NT2/D1 (cell line): ENCODE results near the gene CAPN15.

Experiments used
- DNase-seq: peaks from one replicate; pipeline ENCODE4 v3.0.0-alpha.2; 2011; ENCODE audit warnings: low read depth, low spot score
- H3K27me3 ChIP-seq: 2 replicates; pipeline ENCODE4 v1.6.0; 2011; ENCODE audit warnings: mild to moderate bottlenecking; ENCODE audit not compliant: insufficient read length, insufficient read depth
- H3K36me3 ChIP-seq: 2 replicates; pipeline ENCODE4 v1.6.1; 2011; ENCODE audit warnings: mild to moderate bottlenecking, low read length, mixed read lengths; ENCODE audit not compliant: insufficient read depth, insufficient read length
- H3K4me1 ChIP-seq: 2 replicates; pipeline ENCODE4 v1.5.1; 2011; ENCODE audit not compliant: insufficient read depth, insufficient read length
- H3K4me3 ChIP-seq: 2 replicates; pipeline ENCODE4 v1.5.1; 2011; ENCODE audit warnings: low read depth; ENCODE audit not compliant: insufficient read length
- H3K9ac ChIP-seq: 2 replicates; pipeline ENCODE4 v1.6.0; 2011; ENCODE audit warnings: low read depth; ENCODE audit not compliant: insufficient read length
- H3K9me3 ChIP-seq: 2 replicates; pipeline ENCODE4 v1.5.1; 2011; ENCODE audit warnings: mild to moderate bottlenecking, low read length; ENCODE audit not compliant: insufficient read depth
- SUZ12 ChIP-seq: IDR thresholded peaks from 2 replicates; pipeline ENCODE4 v1.6.1; 2011; ENCODE audit not compliant: insufficient read length, insufficient read depth; ENCODE audit errors: extremely low read depth
- YY1 ChIP-seq: IDR thresholded peaks from 2 replicates; pipeline ENCODE4 v1.6.1; 2011; ENCODE audit not compliant: insufficient read length, insufficient read depth
- ZNF274 ChIP-seq: IDR thresholded peaks from 2 replicates; pipeline ENCODE4 v1.6.1; 2011; ENCODE audit warnings: mild to moderate bottlenecking, low read depth, low read length

CAPN15 gene

GRCh38 chr16:564690-565418 lies 37.3 kb downstream of the CAPN15 start:
- H3K27me3 ChIP-seq, result peaks cover 24% of the 10 kb centered on the region
- DNase-seq, result no peak
- no peak overlapping the region for H3K4me3 ChIP-seq
- peaks cover 34% of the 10 kb centered on the region for H3K4me1 ChIP-seq
- no peak for TF ChIP-seq SUZ12
- TF ChIP-seq ZNF274, result no peak
- no peak for TF ChIP-seq YY1
- no peaks in the 10 kb centered on the region for H3K36me3 ChIP-seq
- H3K9me3 ChIP-seq, result no peaks in the 10 kb centered on the region
- peak overlapping the region; percentile 50 for H3K9ac ChIP-seq

GRCh38 chr16:565419-566330 lies 38.2 kb downstream of the CAPN15 start:
- Histone ChIP-seq H3K36me3 (no peaks in the 10 kb centered on the region), H3K9me3 (no peaks in the 10 kb centered on the region), H3K27me3 (peaks cover 19% of the 10 kb centered on the region), H3K9ac (peak overlapping the region; percentile 59), H3K4me1 (peaks cover 35% of the 10 kb centered on the region), H3K4me3 (no peak overlapping the region)
- TF ChIP-seq YY1, result no peak
- no peak for TF ChIP-seq ZNF274
- TF ChIP-seq SUZ12, result no peak
- DNase-seq, result no peak

GRCh38 chr16:566475-567372 lies 39.2 kb downstream of the CAPN15 start, which contains the start of gene NHLRC4:
NHLRC4 (plus strand) TSS chr16:567005; CDS start chr16:568048, 1,043 bp downstream.
- no peak for DNase-seq
- Histone ChIP-seq H3K9ac (peak within 1 kb of the TSS; percentile 70), H3K27me3 (peaks cover 8% of the 10 kb centered on the region), H3K4me3 (no peak within 1 kb of the TSS), H3K4me1 (peaks cover 41% of the 10 kb centered on the region), H3K36me3 (peaks cover 6% of the 10 kb centered on the region), H3K9me3 (no peaks in the 10 kb centered on the region)
- no peak for TF ChIP-seq SUZ12
- no peak for TF ChIP-seq YY1
- no peak for TF ChIP-seq ZNF274

- H3K4me1 ChIP-seq, result peaks cover 45% of the 10 kb centered on the region
- no peak for TF ChIP-seq ZNF274
- no peak for TF ChIP-seq SUZ12
- no peak for TF ChIP-seq YY1
These were observed 40.1 kb downstream of the CAPN15 start for GRCh38 chr16:567373-568256.

GRCh38 chr16:568401-569258 lies 41.1 kb downstream of the CAPN15 start:
- H3K27me3 ChIP-seq, result no peaks in the 10 kb centered on the region
- peak overlapping the region; percentile 85 for H3K9ac ChIP-seq
- TF ChIP-seq YY1, result no peak
- TF ChIP-seq SUZ12, result no peak
- TF ChIP-seq ZNF274, result no peak
- H3K36me3 ChIP-seq, result peaks cover 25% of the 10 kb centered on the region
- H3K4me3 ChIP-seq, result peak overlapping the region; percentile 88
- H3K4me1 ChIP-seq, result peaks cover 46% of the 10 kb centered on the region
- H3K9me3 ChIP-seq, result no peaks in the 10 kb centered on the region
- DNase-seq, result no peak

More at GRCh38 chr16:567373-568256, 40.1 kb downstream of the CAPN15 start:
- Histone ChIP-seq H3K9ac (peak overlapping the region; percentile 70), H3K36me3 (peaks cover 15% of the 10 kb centered on the region), H3K27me3 (peaks cover 2% of the 10 kb centered on the region), H3K4me3 (no peak overlapping the region), H3K9me3 (no peaks in the 10 kb centered on the region)
- DNase-seq, result no peak
